H9 (cell line): ENCODE results near the gene SH3GL2. TPM values are rescaled to one million over a fixed set of nuclear protein-coding genes. Genes with fewer than 3 reads are reported as not detected.

Experiments
- DNase-seq: peaks from one replicate; pipeline ENCODE4 v3.0.0-alpha.2; 2017
- H2AFZ ChIP-seq: one replicate; pipeline ENCODE4 v1.6.1; 2013; ENCODE audit warnings: mild to moderate bottlenecking, low read length, control low read depth, moderate library complexity
- H2AK5ac ChIP-seq: 2 replicates; pipeline ENCODE4 v1.6.1; 2013; ENCODE audit warnings: low read length, control low read depth, mixed read lengths; ENCODE audit not compliant: insufficient read length
- H2BK120ac ChIP-seq: one replicate; pipeline ENCODE4 v1.6.1; 2013; ENCODE audit warnings: low read depth, mild to moderate bottlenecking, low read length, control low read depth, inconsistent platforms; ENCODE audit not compliant: poor library complexity, severe bottlenecking
- H2BK12ac ChIP-seq: 2 replicates; pipeline ENCODE4 v1.6.1; 2013; ENCODE audit warnings: low read length, control low read depth, mixed read lengths, low read depth; ENCODE audit not compliant: insufficient read length
- H2BK15ac ChIP-seq: 2 replicates; pipeline ENCODE4 v1.6.1; 2013; ENCODE audit warnings: low read depth, low read length, control low read depth
- H2BK20ac ChIP-seq: one replicate; pipeline ENCODE4 v1.6.1; 2013; ENCODE audit warnings: low read depth, mild to moderate bottlenecking, low read length, control low read depth, inconsistent platforms; ENCODE audit not compliant: poor library complexity, severe bottlenecking
- H2BK5ac ChIP-seq: 2 replicates; pipeline ENCODE4 v1.6.1; 2013; ENCODE audit warnings: low read length, control low read depth, mixed read lengths; ENCODE audit not compliant: insufficient read length
- H3K14ac ChIP-seq: 2 replicates; pipeline ENCODE4 v1.6.1; 2013; ENCODE audit warnings: low read length, control low read depth; ENCODE audit not compliant: insufficient read depth
- H3K18ac ChIP-seq: 2 replicates; pipeline ENCODE4 v1.6.1; 2013; ENCODE audit warnings: low read depth, mild to moderate bottlenecking, mixed read lengths, low read length, control low read depth; ENCODE audit not compliant: insufficient read length
- H3K23ac ChIP-seq: 2 replicates; pipeline ENCODE4 v1.6.1; 2013; ENCODE audit warnings: low read length, control low read depth, mixed read lengths, low read depth; ENCODE audit not compliant: insufficient read length
- H3K23me2 ChIP-seq: 2 replicates; pipeline ENCODE4 v1.6.1; 2013; ENCODE audit warnings: low read depth, mild to moderate bottlenecking, mixed read lengths, low read length, control low read depth; ENCODE audit not compliant: insufficient read length, poor library complexity, severe bottlenecking
- H3K27ac ChIP-seq: 2 replicates; pipeline ENCODE4 v1.5.1; 2013; ENCODE audit warnings: low read length, control low read depth, mixed read lengths, low read depth; ENCODE audit not compliant: insufficient read length
- H3K27me3 ChIP-seq: 2 replicates; pipeline ENCODE4 v1.6.1; 2013; ENCODE audit warnings: low read length, control low read depth, inconsistent platforms; ENCODE audit not compliant: insufficient read depth
- H3K4ac ChIP-seq: 2 replicates; pipeline ENCODE4 v1.6.1; 2013; ENCODE audit warnings: low read depth, mild to moderate bottlenecking, control low read depth, inconsistent platforms, low read length, moderate library complexity
- H3K4me1 ChIP-seq: 2 replicates; pipeline ENCODE4 v1.6.1; 2013; ENCODE audit warnings: low read length, control low read depth, inconsistent platforms; ENCODE audit not compliant: insufficient read depth
- H3K4me2 ChIP-seq: 2 replicates; pipeline ENCODE4 v1.6.1; 2013; ENCODE audit warnings: low read length, control low read depth, mixed read lengths; ENCODE audit not compliant: insufficient read length, insufficient read depth
- H3K56ac ChIP-seq: 2 replicates; pipeline ENCODE4 v1.6.1; 2013; ENCODE audit warnings: low read depth, mild to moderate bottlenecking, mixed read lengths, low read length, control low read depth; ENCODE audit not compliant: insufficient read length
- H3K79me1 ChIP-seq: 2 replicates; pipeline ENCODE4 v1.6.1; 2013; ENCODE audit warnings: low read depth, mild to moderate bottlenecking, moderate library complexity, low read length, control low read depth, inconsistent platforms; ENCODE audit not compliant: insufficient read depth, poor library complexity, severe bottlenecking
- H3K79me2 ChIP-seq: 2 replicates; pipeline ENCODE4 v1.6.1; 2013; ENCODE audit warnings: low read length, control low read depth, inconsistent platforms; ENCODE audit not compliant: insufficient read depth
- H3K9ac ChIP-seq: 2 replicates; pipeline ENCODE4 v1.6.1; 2013; ENCODE audit warnings: low read length, control low read depth, mixed read lengths; ENCODE audit not compliant: insufficient read length; ENCODE audit errors: extremely low read depth
- H3K9me3 ChIP-seq: one replicate; pipeline ENCODE4 v1.6.1; 2013; ENCODE audit warnings: low read depth, low read length, inconsistent platforms; ENCODE audit not compliant: control insufficient read depth
- H3T11ph ChIP-seq: one replicate; pipeline ENCODE4 v1.6.1; 2013; ENCODE audit warnings: mild to moderate bottlenecking, low read length, control low read depth, inconsistent platforms
- H4K20me1 ChIP-seq: one replicate; pipeline ENCODE4 v1.6.1; 2013; ENCODE audit not compliant: control insufficient read depth, insufficient read length, insufficient read depth
- H4K5ac ChIP-seq: 2 replicates; pipeline ENCODE4 v1.6.1; 2013; ENCODE audit warnings: low read depth, mild to moderate bottlenecking, mixed read lengths, low read length, control low read depth; ENCODE audit not compliant: insufficient read length
- H4K8ac ChIP-seq: replicated peaks from 2 replicates; pipeline ENCODE4 v1.6.1; 2013; ENCODE audit warnings: low read length, control low read depth, mixed read lengths, low read depth; ENCODE audit not compliant: insufficient read length
- H4K91ac ChIP-seq: 2 replicates; pipeline ENCODE4 v1.6.1; 2013; ENCODE audit warnings: low read depth, mild to moderate bottlenecking, moderate library complexity, mixed read lengths, low read length, control low read depth; ENCODE audit not compliant: insufficient read length
- H3K27ac Mint-ChIP-seq, 3 experiments: 2 replicates in 2 of 3; 3 replicates in 1 of 3; pipeline ENCODE4 v1.8.0; 2020 to 2021; ENCODE audit warnings: mixed read lengths in 3 of 3, mild to moderate bottlenecking in 1 of 3, moderate library complexity in 1 of 3
- H3K27me3 Mint-ChIP-seq: 2 replicates; pipeline ENCODE4 v1.8.0; 2021; ENCODE audit warnings: low read depth, mild to moderate bottlenecking, moderate library complexity, mixed read lengths
- H3K36me3 Mint-ChIP-seq, 3 experiments: 2 replicates in 2 of 3; 3 replicates in 1 of 3; pipeline ENCODE4 v1.8.0; 2020 to 2021; ENCODE audit warnings: low read depth in 3 of 3, mixed read lengths in 3 of 3; ENCODE audit not compliant: insufficient read depth in 1 of 3
- H3K4me1 Mint-ChIP-seq, 2 experiments: 2 replicates each; pipeline ENCODE4 v1.8.0; 2020; ENCODE audit warnings: mixed read lengths in 2 of 2
- H3K4me3 Mint-ChIP-seq, 2 experiments: 2 replicates in 1 of 2; 3 replicates in 1 of 2; pipeline ENCODE4 v1.8.0; 2020 to 2021; ENCODE audit warnings: mild to moderate bottlenecking in 2 of 2, mixed read lengths in 2 of 2, moderate library complexity in 1 of 2
- H3K9me3 Mint-ChIP-seq, 2 experiments: 2 replicates in 1 of 2; 3 replicates in 1 of 2; pipeline ENCODE4 v1.8.0; 2020; ENCODE audit warnings: mild to moderate bottlenecking in 2 of 2, mixed read lengths in 2 of 2, moderate library complexity in 1 of 2
- WGBS: extraction: QIAGEN DNeasy Blood & Tissue Kit; methylation state at CpG from one replicate; pipeline ENCODE4 v1.1.7; 2013; ENCODE audit warnings: missing lambda C conversion rate, low lambda C conversion rate, mixed read lengths; ENCODE audit not compliant: insufficient read length; ENCODE audit errors: extremely low coverage; 5-methylcytosine and 5-hydroxymethylcytosine counted together
- total RNA-seq: library from RNA; stranded (reverse); gene quantifications from 2 replicates; pipeline ENCODE4 v1.2.1, GENCODE V29; 2021
- TF ChIP-seq, protein P1 (sequence below): fragments of 200-600 bp; sonication (generic); conservative IDR thresholded peaks from 3 replicates; pipeline ENCODE4 v1.8.0; 2021; ENCODE audit warnings: antibody characterized with exemption, mild to moderate bottlenecking

The SH3GL2 gene
- total RNA-seq, 1 experiment from 2014 or later = 6.5 TPM

DNA sequence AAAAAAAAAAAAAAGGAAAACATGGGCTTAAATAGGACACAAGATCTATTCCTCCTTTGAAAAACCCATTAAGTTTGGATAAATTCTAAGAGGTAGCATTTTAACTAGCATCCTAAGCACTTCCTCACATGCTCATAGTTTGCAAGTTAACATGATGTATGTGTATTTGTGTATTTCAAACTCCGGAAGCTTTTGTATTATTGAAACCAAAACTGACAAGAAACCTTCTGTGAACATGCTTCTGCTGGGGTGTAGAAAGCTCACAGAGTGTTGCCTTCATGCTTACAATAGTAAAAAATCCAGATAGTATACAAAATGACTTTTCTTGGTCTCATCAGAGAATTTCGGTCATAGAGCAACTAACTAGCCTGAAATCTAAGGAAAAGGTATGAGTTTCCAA lies 103.8 kb downstream of the SH3GL2 start:
- no peak overlapping the region for H4K8ac ChIP-seq
- no peak overlapping the region for H4K91ac ChIP-seq
- H3K4me2 ChIP-seq = no peak overlapping the region
- no peaks in the 10 kb centered on the region for H4K20me1 ChIP-seq
- H3K23ac ChIP-seq = no peak overlapping the region
- no peaks in the 10 kb centered on the region for H3K9me3 ChIP-seq
- no peak overlapping the region for H3K56ac ChIP-seq
- H2AFZ ChIP-seq = no peak overlapping the region
- no peaks in the 10 kb centered on the region for H3K79me1 ChIP-seq
- TF ChIP-seq, protein P1, sequence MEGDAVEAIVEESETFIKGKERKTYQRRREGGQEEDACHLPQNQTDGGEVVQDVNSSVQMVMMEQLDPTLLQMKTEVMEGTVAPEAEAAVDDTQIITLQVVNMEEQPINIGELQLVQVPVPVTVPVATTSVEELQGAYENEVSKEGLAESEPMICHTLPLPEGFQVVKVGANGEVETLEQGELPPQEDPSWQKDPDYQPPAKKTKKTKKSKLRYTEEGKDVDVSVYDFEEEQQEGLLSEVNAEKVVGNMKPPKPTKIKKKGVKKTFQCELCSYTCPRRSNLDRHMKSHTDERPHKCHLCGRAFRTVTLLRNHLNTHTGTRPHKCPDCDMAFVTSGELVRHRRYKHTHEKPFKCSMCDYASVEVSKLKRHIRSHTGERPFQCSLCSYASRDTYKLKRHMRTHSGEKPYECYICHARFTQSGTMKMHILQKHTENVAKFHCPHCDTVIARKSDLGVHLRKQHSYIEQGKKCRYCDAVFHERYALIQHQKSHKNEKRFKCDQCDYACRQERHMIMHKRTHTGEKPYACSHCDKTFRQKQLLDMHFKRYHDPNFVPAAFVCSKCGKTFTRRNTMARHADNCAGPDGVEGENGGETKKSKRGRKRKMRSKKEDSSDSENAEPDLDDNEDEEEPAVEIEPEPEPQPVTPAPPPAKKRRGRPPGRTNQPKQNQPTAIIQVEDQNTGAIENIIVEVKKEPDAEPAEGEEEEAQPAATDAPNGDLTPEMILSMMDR = no peak
- H4K5ac ChIP-seq = no peak overlapping the region
- no peak for DNase-seq
- Mint-ChIP-seq H3K36me3 (peaks cover 0 to 11% (median 0%) of the 10 kb centered on the region in 3 experiments; a peak in 4 of 7 replicates), H3K9me3 (peaks cover 14 to 22% of the 10 kb centered on the region in 2 experiments; a peak in 4 of 5 replicates), H3K4me3 (no peak overlapping the region), H3K27me3 (no peaks in the 10 kb centered on the region), H3K4me1 (peaks cover 3 to 7% of the 10 kb centered on the region in 2 experiments; a peak in 2 of 4 replicates), H3K27ac (no peak overlapping the region)
- no peaks in the 10 kb centered on the region for H3K4me1 ChIP-seq
- no CpG with 5 or more reads among the region's 2 CpGs for WGBS
- H3T11ph ChIP-seq = no peak overlapping the region
- no peaks in the 10 kb centered on the region for H3K23me2 ChIP-seq
- H3K14ac ChIP-seq = no peak overlapping the region
- H3K18ac ChIP-seq = no peak overlapping the region
- no peak overlapping the region for H2BK12ac ChIP-seq
- no peak overlapping the region for H3K9ac ChIP-seq
- H3K79me2 ChIP-seq = no peaks in the 10 kb centered on the region
- H3K4ac ChIP-seq = no peak overlapping the region
- no peak overlapping the region for H2BK20ac ChIP-seq
- no peak overlapping the region for H2BK15ac ChIP-seq
- no peaks in the 10 kb centered on the region for H3K27me3 ChIP-seq
- no peak overlapping the region for H2AK5ac ChIP-seq
- H2BK120ac ChIP-seq = no peak overlapping the region
- H2BK5ac ChIP-seq = no peak overlapping the region
- H3K27ac ChIP-seq = no peak overlapping the region
